ENCODE data around the gene OXSR1.
"Not testable (repeated sequence)": the region's sequence is repeated elsewhere in the genome, so short reads cannot be mapped to it uniquely, and the experiment has no call there.

Gene OXSR1

DNA sequence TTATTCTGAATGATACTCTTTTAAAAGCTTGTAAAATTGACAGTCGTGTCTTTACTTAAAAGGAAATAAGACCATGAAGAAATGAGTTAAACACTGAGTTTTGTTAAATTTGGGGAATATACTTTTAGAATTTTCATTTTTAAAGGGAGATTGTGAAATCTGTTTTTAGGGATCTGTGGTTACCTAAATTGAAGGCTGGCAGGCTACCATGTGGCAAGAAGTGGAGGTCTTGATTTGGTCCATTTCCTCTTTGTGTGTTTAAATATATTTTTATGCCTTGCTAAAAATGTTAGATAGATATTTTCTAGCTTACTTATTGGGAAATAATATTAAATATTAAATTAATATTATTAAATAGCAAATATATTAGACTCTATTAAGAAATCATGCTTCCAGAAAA is 63.7 kb downstream of the OXSR1 start:
- peak; percentile 21 for DNase-seq (ENCODE audit: low read depth)
- TF ChIP-seq CTCF (IDR thresholded peaks at IDR 0.05; ENCODE audit: low read length, missing control alignments), result no peak

DNA sequence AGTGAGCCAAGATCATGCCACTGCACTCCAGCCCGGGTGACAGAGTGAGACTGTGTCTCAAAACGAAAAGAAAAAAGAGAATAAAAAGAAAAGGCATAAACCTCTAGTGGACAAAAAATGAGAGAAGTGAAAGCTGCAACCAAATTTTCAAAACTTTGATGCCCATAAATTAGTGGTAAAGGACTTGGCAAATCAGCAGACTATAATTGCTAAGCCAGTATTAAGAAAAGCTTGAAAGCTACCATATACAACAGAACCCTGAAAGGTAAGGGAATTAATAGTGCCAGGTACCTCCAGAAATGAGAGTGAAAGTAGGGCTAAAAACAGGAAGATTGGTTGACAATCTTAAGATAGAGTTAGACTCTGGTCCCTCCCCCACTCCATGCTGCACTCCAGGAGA is 67.4 kb downstream of the OXSR1 start:
- DNase-seq (ENCODE audit: low read depth), result no peak
- TF ChIP-seq CTCF (IDR thresholded peaks at IDR 0.05; ENCODE audit: low read length, missing control alignments), result no peak
- H3K4me3 ChIP-seq (replicated peaks; ENCODE audit: low read depth, low read length), result no peak overlapping the region

More for the DNA sequence above, 63.7 kb downstream of the OXSR1 start:
- no peak overlapping the region for H3K4me3 ChIP-seq (replicated peaks; ENCODE audit: low read depth, low read length)

DNA sequence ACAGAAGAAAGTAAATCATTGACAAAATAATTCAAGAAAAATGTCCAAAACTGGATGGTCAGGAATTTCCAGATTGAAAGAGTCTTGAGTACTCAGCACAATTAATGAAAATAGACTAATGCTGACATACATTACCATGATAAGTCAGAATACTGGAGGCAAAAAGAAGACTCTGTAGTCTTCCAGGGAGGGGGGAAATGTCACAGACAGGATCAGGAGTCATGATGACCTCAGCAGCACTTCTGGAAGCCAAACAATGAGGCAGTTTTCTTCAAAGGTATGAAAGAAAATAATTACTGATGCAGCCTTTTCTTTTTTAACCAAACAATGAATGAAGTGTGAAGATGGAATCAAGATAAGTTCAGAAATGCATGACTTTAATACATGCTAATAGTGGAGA is 70.1 kb downstream of the OXSR1 start:
- TF ChIP-seq CTCF (IDR thresholded peaks at IDR 0.05; ENCODE audit: low read length, missing control alignments), result no peak
- H3K4me3 ChIP-seq (replicated peaks; ENCODE audit: low read depth, low read length), result no peak overlapping the region
- no peak for DNase-seq (ENCODE audit: low read depth)

GRCh38 chr3:38238416-38239008 is 73.2 kb downstream of the OXSR1 start:
- DNase-seq (ENCODE audit: low read depth), result no peak
- H3K4me3 ChIP-seq (replicated peaks; ENCODE audit: low read depth, low read length), result no peak overlapping the region
- TF ChIP-seq CTCF (IDR thresholded peaks at IDR 0.05; ENCODE audit: low read length, missing control alignments), result no peak

- not testable (repeated sequence) for H3K4me3 ChIP-seq (replicated peaks; ENCODE audit: low read depth, low read length); DNase-seq (ENCODE audit: low read depth)
These were observed 77.5 kb downstream of the OXSR1 start for GRCh38 chr3:38242812-38243211.

DNA sequence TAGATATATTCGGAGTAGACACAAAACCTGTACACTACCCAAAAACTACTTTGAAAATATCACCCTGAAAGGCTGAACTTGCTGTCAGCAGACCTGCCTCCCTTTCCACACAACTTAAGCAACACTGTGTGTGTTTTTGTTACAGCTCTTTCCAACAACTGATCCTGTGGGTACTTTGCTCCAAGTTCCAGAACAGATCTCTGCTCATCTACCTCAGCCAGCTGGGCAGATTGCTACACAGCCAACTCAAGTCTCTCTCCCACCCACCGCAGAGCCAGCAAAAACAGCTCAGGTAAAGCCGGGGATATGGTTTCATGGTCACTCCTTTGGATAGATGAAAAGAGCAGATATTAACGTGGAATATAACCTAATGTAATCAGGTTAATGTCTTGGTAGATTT is 80.6 kb downstream of the OXSR1 start:
- no peak overlapping the region for H3K4me3 ChIP-seq (replicated peaks; ENCODE audit: low read depth, low read length)
- no peak for TF ChIP-seq CTCF (IDR thresholded peaks at IDR 0.05; ENCODE audit: low read length, missing control alignments)
- no peak for DNase-seq (ENCODE audit: low read depth)

DNA sequence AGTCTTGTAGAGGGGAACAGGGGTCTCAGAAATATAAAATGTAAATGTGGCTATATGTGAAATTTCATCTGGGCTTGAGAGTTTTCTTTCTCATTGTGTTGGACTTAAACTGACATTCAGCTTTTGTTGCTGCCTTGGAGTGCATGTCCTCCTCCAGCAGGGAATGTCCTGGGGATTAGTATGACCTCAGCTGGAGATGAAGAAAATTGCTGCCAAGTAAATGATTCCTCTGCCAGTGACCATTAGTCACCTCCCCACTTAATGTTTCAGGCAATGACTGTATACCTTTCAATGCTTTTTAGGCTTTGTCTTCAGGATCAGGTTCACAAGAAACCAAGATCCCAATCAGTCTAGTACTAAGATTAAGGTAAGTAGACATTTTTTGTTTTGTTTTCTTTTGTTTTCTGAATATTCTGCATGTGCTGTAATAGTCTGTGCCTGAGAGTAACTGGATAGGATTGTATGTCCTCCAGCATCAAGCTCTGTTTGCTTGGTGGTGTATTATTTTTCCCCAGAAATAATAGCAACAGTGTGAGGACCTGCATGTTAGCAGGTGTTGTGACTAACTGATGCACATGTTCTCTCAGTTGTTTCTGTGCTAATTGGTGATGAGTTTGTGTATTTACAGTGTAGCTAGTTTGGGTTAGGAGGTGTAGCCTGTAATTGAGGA is 82.2 kb downstream of the OXSR1 start:
- DNase-seq (ENCODE audit: low read depth), result peak; percentile 88

More for the DNA sequence above, 82.2 kb downstream of the OXSR1 start:
- peak; percentile 52 for TF ChIP-seq CTCF (IDR thresholded peaks at IDR 0.05; ENCODE audit: low read length, missing control alignments)
- H3K4me3 ChIP-seq (replicated peaks; ENCODE audit: low read depth, low read length), result no peak overlapping the region
